ENCODE results near the gene ERCC3.
A peak's percentile ranks its signal among the peaks of the same experiment; 100 is the strongest.

Gene ERCC3

GRCh38 chr2:127293748-127294562 is at the start of gene ERCC3:
Gene ERCC3, minus strand, starts transcription at chr2:127294144. Its CDS starts 63 bp downstream, at chr2:127294081.
- DNase-seq = peak; percentile 75

GRCh38 chr2:127343277-127343676 is 49.3 kb upstream of the ERCC3 start:
- DNase-seq = no peak

- no peak for DNase-seq
Measured at GRCh38 chr2:127342101-127342500, 48.2 kb upstream of the ERCC3 start.

GRCh38 chr2:127332335-127332734 is 38.4 kb upstream of the ERCC3 start:
- DNase-seq = no peak

GRCh38 chr2:127330753-127331152 is 36.8 kb upstream of the ERCC3 start:
- DNase-seq = no peak

GRCh38 chr2:127326289-127326945 is 32.5 kb upstream of the ERCC3 start:
- DNase-seq = no peak

- DNase-seq = no peak
Measured at GRCh38 chr2:127324635-127325034, 30.7 kb upstream of the ERCC3 start.

GRCh38 chr2:127321303-127321702 is 27.4 kb upstream of the ERCC3 start:
- no peak for DNase-seq

GRCh38 chr2:127320586-127321275 is 26.8 kb upstream of the ERCC3 start:
- no peak for DNase-seq

- DNase-seq = no peak
Measured at GRCh38 chr2:127320067-127320466, 26.1 kb upstream of the ERCC3 start.

GRCh38 chr2:127314193-127314988 is 20.4 kb upstream of the ERCC3 start:
- DNase-seq = no peak

GRCh38 chr2:127313406-127313805 is 19.5 kb upstream of the ERCC3 start:
- no peak for DNase-seq

GRCh38 chr2:127310980-127311379 is 17.0 kb upstream of the ERCC3 start:
- DNase-seq = no peak

- no peak for DNase-seq
Measured at GRCh38 chr2:127309468-127309867, 15.5 kb upstream of the ERCC3 start.

- DNase-seq = no peak
Measured at GRCh38 chr2:127308586-127309138, 14.7 kb upstream of the ERCC3 start.

GRCh38 chr2:127305990-127306585 is 12.1 kb upstream of the ERCC3 start:
- DNase-seq = no peak

GRCh38 chr2:127302168-127302567 is 8.2 kb upstream of the ERCC3 start:
- DNase-seq = no peak

- no peak for DNase-seq
Measured at GRCh38 chr2:127293386-127293747, 577 bp downstream of the ERCC3 start.

GRCh38 chr2:127288274-127288673 is 5.7 kb downstream of the ERCC3 start:
- no peak for DNase-seq

- no peak for DNase-seq
Measured at GRCh38 chr2:127283275-127283674, 10.7 kb downstream of the ERCC3 start.

- no peak for DNase-seq
Measured at GRCh38 chr2:127280693-127281092, 13.3 kb downstream of the ERCC3 start.

GRCh38 chr2:127279781-127280180 is 14.2 kb downstream of the ERCC3 start:
- no peak for DNase-seq

Data from GDM1 (cell line).